NCI-H2196 (cell line): ENCODE results near the gene RAB25.

Experiments used
- DNase-seq: peaks from one replicate; lab custom pipeline; 2025; ENCODE audit not compliant: unreplicated experiment; lab: John Stamatoyannopoulos, UW

RAB25 gene

GRCh38 chr1:156078728-156079127 lies 17.8 kb downstream of the RAB25 start:
- DNase-seq, result no peak

- no peak for DNase-seq
Measured at GRCh38 chr1:156079762-156080161, 18.8 kb downstream of the RAB25 start.

- DNase-seq, result no peak
Measured at GRCh38 chr1:156080241-156080862, 19.4 kb downstream of the RAB25 start.

GRCh38 chr1:156080863-156081179 lies 19.9 kb downstream of the RAB25 start:
- DNase-seq, result no peak

- DNase-seq, result no peak
Measured at GRCh38 chr1:156081180-156081916, 20.4 kb downstream of the RAB25 start.

GRCh38 chr1:156081917-156082308 lies 21.0 kb downstream of the RAB25 start:
- DNase-seq, result no peak

- DNase-seq, result peak; percentile 70
Measured at GRCh38 chr1:156082309-156083091, 21.5 kb downstream of the RAB25 start, which contains the start of gene MEX3A. MEX3A (minus strand) TSS chr1:156082465; CDS start chr1:156081998, 467 bp downstream.

- DNase-seq, result no peak
Measured at GRCh38 chr1:156083800-156084790, 23.1 kb downstream of the RAB25 start.

- DNase-seq, result peak; percentile 22
Measured at GRCh38 chr1:156086256-156086662, 25.3 kb downstream of the RAB25 start.

- no peak for DNase-seq
Measured at GRCh38 chr1:156089704-156090103, 28.7 kb downstream of the RAB25 start.

GRCh38 chr1:156090138-156090839 lies 29.3 kb downstream of the RAB25 start:
- DNase-seq, result no peak

GRCh38 chr1:156090840-156091188 lies 29.9 kb downstream of the RAB25 start:
- peak; percentile 91 for DNase-seq

GRCh38 chr1:156091610-156092009 lies 30.6 kb downstream of the RAB25 start:
- no peak for DNase-seq

GRCh38 chr1:156095906-156096508 lies 35.0 kb downstream of the RAB25 start:
- DNase-seq, result no peak

GRCh38 chr1:156096640-156097391 lies 35.9 kb downstream of the RAB25 start:
- peak; percentile 78 for DNase-seq

- DNase-seq, result no peak
Measured at GRCh38 chr1:156097499-156098178, 36.7 kb downstream of the RAB25 start.

GRCh38 chr1:156098784-156099183 lies 37.8 kb downstream of the RAB25 start:
- no peak for DNase-seq

- no peak for DNase-seq
Measured at GRCh38 chr1:156099282-156099681, 38.3 kb downstream of the RAB25 start.
